Measurements from ENCODE around the gene IGSF9B. TPM values are rescaled to one million over a fixed set of nuclear protein-coding genes. Genes with fewer than 3 reads are reported as not detected.

Gene IGSF9B
- total RNA-seq, 4 donors from 2014 or later = 6.6 to 15.0 (median 9.5) TPM

DNA sequence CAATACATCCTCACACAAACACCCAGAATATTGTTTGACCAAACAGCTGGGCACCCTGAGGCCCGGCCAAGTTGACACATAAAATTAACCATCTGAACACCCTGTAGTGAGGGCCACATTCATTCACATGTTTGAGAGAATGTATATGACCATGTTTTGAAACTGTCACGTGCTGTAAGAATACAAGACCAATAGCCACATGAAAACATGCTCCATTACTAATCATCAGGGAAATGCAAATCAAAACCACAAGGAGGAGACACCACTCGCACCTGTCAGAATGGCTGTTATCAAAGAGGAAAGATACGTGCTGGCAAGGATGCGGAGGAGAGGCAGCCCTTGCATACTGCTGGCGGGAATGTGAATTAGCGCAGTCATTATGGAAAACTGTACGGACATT lies 38.3 kb upstream of the IGSF9B start:
- TF ChIP-seq EP300 (IDR thresholded peaks at IDR 0.05) = no peak
- no peak for TF ChIP-seq POLR2A (IDR thresholded peaks at IDR 0.05)
- 81% methylated on average over 8 of the region's 8 CpGs for WGBS

DNA sequence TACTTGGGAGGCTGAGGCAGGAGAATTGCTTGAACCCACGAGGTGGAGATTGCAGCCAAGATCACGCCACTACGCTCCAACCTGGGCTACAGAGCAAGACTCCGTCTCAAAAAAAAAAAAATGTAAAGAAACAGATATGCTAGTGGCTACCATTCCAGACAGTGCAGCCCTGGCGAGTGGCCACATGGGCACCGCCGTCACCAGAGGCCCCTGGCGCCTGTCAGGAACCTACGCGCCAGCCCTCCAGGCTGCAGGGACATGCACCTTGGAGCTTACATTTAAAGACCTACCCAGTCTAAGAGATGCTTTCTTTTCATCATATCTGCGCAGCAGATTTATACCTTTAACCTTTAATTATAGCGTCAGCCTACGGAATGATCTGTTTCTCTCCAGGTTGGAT lies 37.2 kb upstream of the IGSF9B start:
- no peak overlapping the region for H3K4me3 ChIP-seq
- TF ChIP-seq EP300 (IDR thresholded peaks at IDR 0.05) (no peak), POLR2A (IDR thresholded peaks at IDR 0.05) (no peak), POLR2AphosphoS5 (IDR thresholded peaks at IDR 0.05) (no peak)
- TF ChIP-seq, protein P1, sequence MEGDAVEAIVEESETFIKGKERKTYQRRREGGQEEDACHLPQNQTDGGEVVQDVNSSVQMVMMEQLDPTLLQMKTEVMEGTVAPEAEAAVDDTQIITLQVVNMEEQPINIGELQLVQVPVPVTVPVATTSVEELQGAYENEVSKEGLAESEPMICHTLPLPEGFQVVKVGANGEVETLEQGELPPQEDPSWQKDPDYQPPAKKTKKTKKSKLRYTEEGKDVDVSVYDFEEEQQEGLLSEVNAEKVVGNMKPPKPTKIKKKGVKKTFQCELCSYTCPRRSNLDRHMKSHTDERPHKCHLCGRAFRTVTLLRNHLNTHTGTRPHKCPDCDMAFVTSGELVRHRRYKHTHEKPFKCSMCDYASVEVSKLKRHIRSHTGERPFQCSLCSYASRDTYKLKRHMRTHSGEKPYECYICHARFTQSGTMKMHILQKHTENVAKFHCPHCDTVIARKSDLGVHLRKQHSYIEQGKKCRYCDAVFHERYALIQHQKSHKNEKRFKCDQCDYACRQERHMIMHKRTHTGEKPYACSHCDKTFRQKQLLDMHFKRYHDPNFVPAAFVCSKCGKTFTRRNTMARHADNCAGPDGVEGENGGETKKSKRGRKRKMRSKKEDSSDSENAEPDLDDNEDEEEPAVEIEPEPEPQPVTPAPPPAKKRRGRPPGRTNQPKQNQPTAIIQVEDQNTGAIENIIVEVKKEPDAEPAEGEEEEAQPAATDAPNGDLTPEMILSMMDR (IDR thresholded peaks at IDR 0.05) = no peak
- no peak for DNase-seq (ENCODE audit: low spot score in 2 of 2)
- H3K9me3 ChIP-seq = no peaks in the 10 kb centered on the region
- H3K4me1 ChIP-seq = no peaks in the 10 kb centered on the region
- no peaks in the 10 kb centered on the region for H3K36me3 ChIP-seq
- H3K27ac ChIP-seq = no peak overlapping the region
- peaks cover 24% of the 10 kb centered on the region for H3K27me3 ChIP-seq
- WGBS = 87% methylated on average over 13 of the region's 13 CpGs

More for the DNA sequence above, 38.3 kb upstream of the IGSF9B start:
- H3K4me1 ChIP-seq = no peaks in the 10 kb centered on the region
- no peaks in the 10 kb centered on the region for H3K9me3 ChIP-seq
- peaks cover 23% of the 10 kb centered on the region for H3K27me3 ChIP-seq
- no peak overlapping the region for H3K4me3 ChIP-seq
- DNase-seq (ENCODE audit: low spot score in 2 of 2) = no peak
- no peak overlapping the region for H3K27ac ChIP-seq
- no peaks in the 10 kb centered on the region for H3K36me3 ChIP-seq

DNA sequence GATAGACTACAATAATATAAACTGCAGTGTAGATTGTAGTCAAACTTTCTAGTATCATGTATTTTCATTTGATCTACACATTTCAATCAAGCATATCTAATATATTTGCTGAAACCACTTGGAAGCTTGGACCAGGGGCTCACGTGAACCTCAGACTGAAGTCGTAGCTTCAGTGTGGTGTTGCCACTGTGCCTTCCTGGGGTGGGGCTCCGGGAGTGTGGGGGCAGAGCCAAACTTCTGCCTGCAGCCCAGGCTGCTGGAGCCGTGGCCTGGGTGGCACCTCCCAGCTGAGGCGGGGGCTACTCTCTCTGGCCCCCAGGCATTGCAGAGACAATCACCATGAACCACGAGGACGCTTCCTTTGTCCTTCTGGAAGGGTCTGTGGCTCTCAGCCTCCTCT lies 36.3 kb upstream of the IGSF9B start:
- DNase-seq (ENCODE audit: low spot score in 2 of 2) = no peak
- no peaks in the 10 kb centered on the region for H3K4me1 ChIP-seq
- TF ChIP-seq, protein P1 (IDR thresholded peaks at IDR 0.05) = no peak
- TF ChIP-seq EP300 (IDR thresholded peaks at IDR 0.05) = no peak
- no peaks in the 10 kb centered on the region for H3K9me3 ChIP-seq
- WGBS = 89% methylated on average over 7 of the region's 7 CpGs
- no peaks in the 10 kb centered on the region for H3K36me3 ChIP-seq
- H3K4me3 ChIP-seq = no peak overlapping the region
- no peak overlapping the region for H3K27ac ChIP-seq
- H3K27me3 ChIP-seq = peaks cover 24% of the 10 kb centered on the region

GRCh38 chr11:133992121-133992520 lies 35.4 kb upstream of the IGSF9B start:
- TF ChIP-seq EP300 (IDR thresholded peaks at IDR 0.05) (no peak), POLR2A (IDR thresholded peaks at IDR 0.05) (no peak), POLR2AphosphoS5 (IDR thresholded peaks at IDR 0.05) (no peak)
- TF ChIP-seq, protein P1 (IDR thresholded peaks at IDR 0.05) = no peak
- no peak overlapping the region for H3K27ac ChIP-seq
- no peak overlapping the region for H3K4me3 ChIP-seq
- peaks cover 24% of the 10 kb centered on the region for H3K27me3 ChIP-seq
- H3K36me3 ChIP-seq = no peaks in the 10 kb centered on the region
- H3K4me1 ChIP-seq = no peaks in the 10 kb centered on the region
- WGBS = 44% methylated on average over 4 of the region's 4 CpGs
- DNase-seq (ENCODE audit: low spot score in 2 of 2) = no peak
- no peaks in the 10 kb centered on the region for H3K9me3 ChIP-seq

DNA sequence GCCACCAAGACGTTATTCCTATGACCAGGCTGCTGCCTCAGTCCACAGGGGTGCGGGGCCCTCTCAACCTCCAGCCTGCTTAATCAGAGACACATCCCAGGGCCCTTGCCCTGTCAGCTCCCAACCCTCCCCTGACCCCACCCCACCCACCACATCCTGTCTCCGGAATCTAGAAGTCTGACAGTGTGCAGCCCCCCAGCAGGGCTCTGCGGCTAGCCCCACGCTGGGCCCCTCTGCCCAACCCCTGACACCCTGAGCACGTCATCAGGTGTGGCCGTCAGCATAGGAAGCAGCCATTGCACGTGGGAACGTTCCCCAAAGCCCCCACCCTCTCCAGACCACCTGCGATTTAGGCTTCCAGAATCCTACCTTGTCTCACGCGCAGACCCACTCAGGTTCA lies 34.3 kb upstream of the IGSF9B start:
- 59% methylated on average over 12 of the region's 12 CpGs for WGBS
- Histone ChIP-seq H3K36me3 (no peaks in the 10 kb centered on the region), H3K27ac (no peak overlapping the region), H3K9me3 (no peaks in the 10 kb centered on the region), H3K4me1 (no peaks in the 10 kb centered on the region), H3K27me3 (peaks cover 27% of the 10 kb centered on the region), H3K4me3 (no peak overlapping the region)
- no peak for TF ChIP-seq EP300 (IDR thresholded peaks at IDR 0.05)
- TF ChIP-seq POLR2AphosphoS5 (IDR thresholded peaks at IDR 0.05) = no peak
- TF ChIP-seq POLR2A (IDR thresholded peaks at IDR 0.05) = no peak
- TF ChIP-seq, protein P1 (IDR thresholded peaks at IDR 0.05) = no peak
- no peak for DNase-seq (ENCODE audit: low spot score in 2 of 2)

- no peak for DNase-seq (ENCODE audit: low spot score in 2 of 2)
- TF ChIP-seq POLR2A (IDR thresholded peaks at IDR 0.05) (no peak), EP300 (IDR thresholded peaks at IDR 0.05) (no peak), POLR2AphosphoS5 (IDR thresholded peaks at IDR 0.05) (no peak)
- TF ChIP-seq, protein P1 (IDR thresholded peaks at IDR 0.05) = no peak
- peaks cover 27% of the 10 kb centered on the region for H3K27me3 ChIP-seq
- 81% methylated on average over 10 of the region's 10 CpGs for WGBS
- H3K4me1 ChIP-seq = no peaks in the 10 kb centered on the region
- H3K4me3 ChIP-seq = no peak overlapping the region
- no peaks in the 10 kb centered on the region for H3K36me3 ChIP-seq
- no peaks in the 10 kb centered on the region for H3K9me3 ChIP-seq
- H3K27ac ChIP-seq = no peak overlapping the region
Measured at GRCh38 chr11:133990501-133990900, 33.7 kb upstream of the IGSF9B start.

Measured in suprapubic skin (tissue), 4 donors.